Activated naive CD8-positive, alpha-beta T cell treated with anti-CD3 and anti-CD28 coated beads, Interleukin-2, amount 50 U/mL, for 24 hours (primary cell): Measurements from ENCODE around the gene RASSF10.

ENCODE experiments used
- ATAC-seq: fragments of 150-1000 bp; cut with Tn5 transposase; one replicate; pipeline ENCODE4 v1.10.0; 2021
- DNase-seq: peaks from one replicate; pipeline ENCODE4 v3.0.0; 2021
- H3K27ac Mint-ChIP-seq: one replicate; pipeline ENCODE4 v1.8.0; 2021; ENCODE audit warnings: mild to moderate bottlenecking, mixed read lengths
- H3K27me3 Mint-ChIP-seq: one replicate; pipeline ENCODE4 v1.8.0; 2021; ENCODE audit warnings: mixed read lengths
- H3K36me3 Mint-ChIP-seq: one replicate; pipeline ENCODE4 v1.8.0; 2021; ENCODE audit warnings: low read depth, mixed read lengths
- H3K4me1 Mint-ChIP-seq: one replicate; pipeline ENCODE4 v1.8.0; 2021; ENCODE audit warnings: mixed read lengths
- H3K4me3 Mint-ChIP-seq: one replicate; pipeline ENCODE4 v1.8.0; 2021; ENCODE audit warnings: mild to moderate bottlenecking, moderate library complexity, mixed read lengths
- H3K9me3 Mint-ChIP-seq: one replicate; pipeline ENCODE4 v1.8.0; 2021; ENCODE audit warnings: mixed read lengths

Gene RASSF10

DNA sequence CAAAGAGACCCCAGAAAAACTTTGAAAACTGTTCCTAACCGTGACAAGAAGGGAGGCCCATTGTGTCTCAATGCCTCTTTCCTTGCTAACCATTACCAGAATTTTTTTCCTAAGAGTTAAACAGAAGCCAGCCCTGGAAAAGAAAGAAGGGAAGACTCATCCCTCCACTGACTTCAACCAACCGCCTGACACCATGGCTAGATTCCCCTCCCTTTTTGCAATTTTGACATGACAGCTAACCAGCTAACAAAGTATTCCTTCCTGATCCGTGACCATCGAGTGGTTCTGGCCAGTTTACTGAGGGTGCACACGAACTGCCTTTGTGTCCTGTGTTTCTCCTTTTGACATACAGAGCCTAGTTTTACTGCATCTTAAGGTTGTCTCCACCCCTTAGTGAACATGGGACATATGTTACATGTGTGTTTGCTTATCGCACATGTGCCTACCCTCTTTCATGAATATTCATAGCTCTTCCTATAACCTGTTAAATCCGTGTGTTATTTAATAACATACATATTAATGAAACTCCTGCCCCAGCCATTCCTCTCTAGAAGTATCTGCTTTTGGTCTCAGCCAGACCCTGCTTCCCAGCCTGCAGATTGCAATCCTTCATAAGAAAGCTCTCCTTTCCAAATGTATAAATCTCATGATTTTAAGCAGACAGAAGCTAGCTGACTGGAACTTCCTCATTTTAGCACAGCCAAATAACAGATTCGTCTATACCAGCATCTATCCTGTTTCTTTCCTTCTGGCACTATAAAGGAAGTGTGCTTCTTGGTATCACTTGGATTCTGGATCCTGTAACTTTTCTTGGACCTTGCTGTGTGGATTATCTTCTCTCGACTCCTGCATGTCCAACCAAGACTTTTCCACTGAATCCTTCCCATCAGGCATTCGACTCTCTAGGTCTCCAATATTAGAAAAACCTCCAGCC lies 37.8 kb downstream of the RASSF10 start:
- H3K4me1 Mint-ChIP-seq, result no peaks in the 10 kb centered on the region
- H3K36me3 Mint-ChIP-seq, result no peaks in the 10 kb centered on the region
- ATAC-seq (no peak), DNase-seq (no peak)
- no peak overlapping the region for H3K4me3 Mint-ChIP-seq
- H3K27me3 Mint-ChIP-seq, result peaks cover 15% of the 10 kb centered on the region
- H3K27ac Mint-ChIP-seq, result no peak overlapping the region
- no peaks in the 10 kb centered on the region for H3K9me3 Mint-ChIP-seq

DNA sequence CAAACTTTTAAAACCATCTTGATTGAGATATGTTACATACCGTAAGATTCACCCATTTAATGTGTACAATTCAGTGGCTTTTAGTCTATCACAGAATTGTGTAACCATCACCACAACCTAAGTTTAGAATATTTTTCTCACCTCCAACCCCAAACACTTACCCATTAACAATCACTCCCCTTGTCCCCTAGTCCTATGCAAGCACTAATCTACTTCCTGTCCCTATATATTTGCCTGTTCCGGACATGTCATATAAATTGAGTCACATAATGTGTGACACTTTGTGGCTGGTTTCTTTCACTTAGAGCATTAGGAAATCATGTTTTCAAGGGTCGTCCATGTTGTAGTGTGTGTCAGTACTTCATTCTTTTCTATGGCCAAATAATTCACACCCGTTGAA lies 38.8 kb downstream of the RASSF10 start:
- peaks cover 18% of the 10 kb centered on the region for H3K27me3 Mint-ChIP-seq

DNA sequence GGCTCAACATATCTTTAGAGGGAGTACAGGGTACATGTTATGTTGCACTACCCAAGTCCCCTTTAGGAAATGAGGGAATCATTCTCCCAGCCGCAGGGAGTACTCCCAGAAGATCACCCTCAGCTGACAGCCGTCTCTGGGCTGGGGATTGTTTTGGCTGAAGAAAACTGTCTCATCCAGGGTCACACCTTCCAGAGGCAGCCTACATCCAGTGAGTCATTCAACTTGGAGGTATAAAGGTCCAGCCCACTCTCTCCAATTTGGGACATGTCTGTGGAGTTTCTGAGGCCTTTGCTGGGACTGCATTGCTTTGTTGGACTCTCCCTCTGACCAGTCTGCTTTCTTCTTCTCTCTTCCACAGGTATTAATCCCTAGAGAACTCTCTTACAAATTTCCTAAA lies 42.1 kb downstream of the RASSF10 start:
- DNase-seq, result no peak
- Mint-ChIP-seq H3K27ac (no peak overlapping the region), H3K9me3 (no peaks in the 10 kb centered on the region), H3K4me3 (no peak overlapping the region), H3K36me3 (no peaks in the 10 kb centered on the region), H3K27me3 (peaks cover 23% of the 10 kb centered on the region), H3K4me1 (peaks cover 5% of the 10 kb centered on the region)
- ATAC-seq, result no peak

More for the DNA sequence above, 38.8 kb downstream of the RASSF10 start:
- H3K4me1 Mint-ChIP-seq, result no peaks in the 10 kb centered on the region
- H3K4me3 Mint-ChIP-seq, result no peak overlapping the region
- no peak for DNase-seq
- no peaks in the 10 kb centered on the region for H3K9me3 Mint-ChIP-seq
- H3K27ac Mint-ChIP-seq, result no peak overlapping the region
- no peaks in the 10 kb centered on the region for H3K36me3 Mint-ChIP-seq
- ATAC-seq, result no peak

DNA sequence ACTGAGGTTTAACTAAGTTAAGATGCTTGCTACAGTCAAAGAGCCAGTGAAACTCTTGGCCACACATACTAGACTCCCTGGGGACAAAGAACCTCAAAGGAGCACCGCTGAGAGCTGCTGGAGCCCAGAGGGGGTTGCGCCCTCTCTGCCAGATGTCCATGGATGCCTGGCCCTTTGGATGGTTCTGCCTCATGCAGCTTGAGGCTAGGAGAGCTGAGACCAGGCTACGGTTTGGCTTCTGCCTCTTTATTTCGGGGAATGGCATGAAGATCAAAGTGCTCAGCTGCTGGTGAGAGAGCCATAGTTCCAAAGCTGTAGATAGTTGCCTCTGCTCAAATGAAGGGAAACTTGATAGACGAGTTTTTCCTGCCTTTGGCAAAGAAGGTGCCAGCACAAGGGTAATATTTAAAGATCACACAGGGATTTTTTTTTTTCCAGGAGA lies 43.0 kb downstream of the RASSF10 start:
- Mint-ChIP-seq H3K4me3 (no peak overlapping the region), H3K9me3 (no peaks in the 10 kb centered on the region), H3K27me3 (peaks cover 28% of the 10 kb centered on the region), H3K36me3 (no peaks in the 10 kb centered on the region), H3K27ac (no peak overlapping the region), H3K4me1 (peaks cover 5% of the 10 kb centered on the region)
- no peak for DNase-seq
- no peak for ATAC-seq

DNA sequence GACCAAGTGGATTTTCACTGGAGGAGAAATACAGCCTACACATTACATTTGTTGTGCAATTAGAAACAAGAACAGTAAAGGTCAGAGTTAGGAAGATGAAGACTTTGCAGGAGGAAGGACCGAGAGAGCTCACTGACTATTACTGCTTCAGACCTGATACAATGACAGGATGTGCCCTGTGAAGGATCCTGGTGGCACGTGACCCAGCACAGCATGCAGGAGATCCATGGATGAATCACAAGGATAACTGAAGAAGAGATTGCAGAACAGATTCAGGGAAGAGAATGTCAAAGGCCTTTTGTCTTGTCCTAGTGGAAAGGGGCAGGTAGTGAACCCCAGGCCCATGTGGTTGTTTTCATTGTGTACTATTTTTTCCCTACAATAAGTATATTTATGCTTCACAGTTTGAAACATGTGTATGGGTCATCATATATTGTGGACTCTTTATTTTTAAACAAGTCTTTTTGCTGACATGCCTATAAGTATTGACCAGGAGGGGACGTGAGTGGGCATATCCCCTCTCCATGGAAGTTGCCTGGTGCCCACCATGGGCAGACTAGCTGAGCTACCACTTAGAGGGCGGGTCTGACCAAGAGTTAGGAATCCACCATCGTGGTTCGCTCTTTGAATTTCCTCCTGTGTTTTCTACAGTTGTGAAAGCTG lies 44.3 kb downstream of the RASSF10 start:
- peaks cover 5% of the 10 kb centered on the region for H3K4me1 Mint-ChIP-seq
- no peaks in the 10 kb centered on the region for H3K9me3 Mint-ChIP-seq
- ATAC-seq, result no peak
- no peak for DNase-seq
- no peak overlapping the region for H3K4me3 Mint-ChIP-seq
- no peak overlapping the region for H3K27ac Mint-ChIP-seq
- H3K36me3 Mint-ChIP-seq, result no peaks in the 10 kb centered on the region
- H3K27me3 Mint-ChIP-seq, result peaks cover 29% of the 10 kb centered on the region

DNA sequence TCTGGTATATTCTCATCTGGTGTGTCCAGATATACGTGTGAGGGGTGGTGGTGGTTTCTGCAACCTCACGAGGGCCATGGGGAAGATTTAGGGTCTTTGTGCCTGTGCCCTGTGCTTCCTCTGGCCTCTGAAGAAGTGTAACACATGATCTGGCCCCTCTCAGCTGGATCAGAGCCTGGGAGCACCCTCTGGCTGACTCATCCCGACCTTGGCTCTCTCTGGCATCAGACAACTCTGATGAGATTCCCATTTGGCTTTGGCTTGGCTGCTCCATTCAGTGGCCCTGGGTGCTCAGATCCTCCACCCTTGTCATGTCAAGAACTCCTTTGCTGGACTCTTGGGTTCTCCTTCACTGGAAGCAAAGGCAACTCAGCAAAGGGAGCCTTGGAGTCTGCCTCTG lies 45.2 kb downstream of the RASSF10 start:
- DNase-seq (no peak), ATAC-seq (no peak)
- peaks cover 5% of the 10 kb centered on the region for H3K4me1 Mint-ChIP-seq
- no peak overlapping the region for H3K27ac Mint-ChIP-seq
- H3K36me3 Mint-ChIP-seq, result no peaks in the 10 kb centered on the region
- no peak overlapping the region for H3K4me3 Mint-ChIP-seq
- H3K27me3 Mint-ChIP-seq, result peaks cover 29% of the 10 kb centered on the region
- no peaks in the 10 kb centered on the region for H3K9me3 Mint-ChIP-seq

DNA sequence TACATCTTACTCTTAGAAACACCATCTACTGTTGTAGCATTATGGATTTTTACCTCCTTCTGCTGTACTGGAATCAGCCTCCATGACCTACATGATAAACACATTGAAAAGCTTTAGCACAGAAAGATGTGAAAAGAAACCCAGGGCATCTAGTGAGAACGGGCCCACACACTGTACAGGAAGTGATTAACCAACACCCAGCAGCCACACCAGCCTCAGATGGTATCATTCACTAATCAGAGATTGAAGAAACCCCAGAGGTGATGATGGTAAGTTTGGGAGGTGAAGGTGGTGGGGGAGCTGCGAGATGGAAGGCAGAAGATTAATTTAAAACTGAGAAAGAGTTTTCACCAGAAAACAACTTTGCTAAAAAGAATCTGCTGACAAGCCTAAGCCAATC lies 46.1 kb downstream of the RASSF10 start:
- H3K27ac Mint-ChIP-seq, result no peak overlapping the region
- H3K9me3 Mint-ChIP-seq, result no peaks in the 10 kb centered on the region
- H3K4me3 Mint-ChIP-seq, result no peak overlapping the region
- H3K36me3 Mint-ChIP-seq, result no peaks in the 10 kb centered on the region
- ATAC-seq (no peak), DNase-seq (peak; percentile 3)
- peaks cover 22% of the 10 kb centered on the region for H3K27me3 Mint-ChIP-seq
- H3K4me1 Mint-ChIP-seq, result peaks cover 5% of the 10 kb centered on the region

DNA sequence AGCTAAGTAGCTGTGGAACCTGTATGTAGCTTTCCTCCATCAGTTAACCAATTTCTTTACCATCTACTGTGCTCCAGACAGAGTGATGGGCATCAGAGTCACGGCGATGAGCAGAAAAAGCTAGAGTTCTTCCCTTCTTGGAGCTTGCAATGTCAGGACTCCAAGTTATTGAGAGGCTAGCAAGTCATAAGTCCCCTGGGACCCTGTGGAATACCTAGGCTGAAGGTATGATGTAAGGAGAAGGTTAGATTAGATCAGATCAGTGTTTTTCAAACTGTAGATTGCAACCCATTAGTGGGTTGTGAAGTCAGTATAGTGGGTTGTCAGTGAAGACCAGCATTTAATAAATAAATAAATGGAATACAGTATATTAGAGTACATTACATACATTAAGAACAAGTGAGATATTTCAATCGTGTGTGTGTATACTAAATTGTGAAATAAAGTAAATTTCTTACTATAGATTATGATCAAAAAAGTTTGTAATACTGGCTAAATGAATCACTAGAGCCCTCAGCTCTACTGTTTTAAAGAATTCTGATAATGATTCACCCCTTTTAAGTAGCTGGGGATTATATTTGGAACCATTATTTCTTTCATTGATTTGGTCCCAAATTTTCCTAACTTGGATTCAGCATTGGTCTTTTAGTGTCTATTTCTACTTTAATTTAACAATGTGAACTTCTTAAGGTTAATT lies 52.3 kb downstream of the RASSF10 start:
- H3K27ac Mint-ChIP-seq, result no peak overlapping the region
- H3K9me3 Mint-ChIP-seq, result peaks cover 4% of the 10 kb centered on the region
- H3K4me1 Mint-ChIP-seq, result no peaks in the 10 kb centered on the region
- DNase-seq (no peak), ATAC-seq (no peak)
- H3K36me3 Mint-ChIP-seq, result no peaks in the 10 kb centered on the region
- no peak overlapping the region for H3K4me3 Mint-ChIP-seq
- peaks cover 30% of the 10 kb centered on the region for H3K27me3 Mint-ChIP-seq
